Aorta (tissue), 5 donors: ENCODE measurements around the gene NSMF. TPM values are rescaled to one million over a fixed set of nuclear protein-coding genes. Genes with fewer than 3 reads are reported as not detected.
A peak's percentile ranks its signal among the peaks of the same experiment; 100 is the strongest.

Source experiments
- ATAC-seq: fragments of 200-7000 bp; cut with Tn5 transposase; one replicate; pipeline ENCODE4 v1.9.1; 2022; ENCODE audit warnings: moderate library complexity; ENCODE audit not compliant: low FRiP score
- DNase-seq, 2 donors: peaks; one replicate each; pipeline ENCODE4 v3.0.0-alpha.2; 2020
- H3K27ac ChIP-seq, 2 donors: one replicate each; pipeline ENCODE4 v1.5.1; 2013; ENCODE audit warnings: low read length in 2 of 2, mild to moderate bottlenecking in 2 of 2, moderate library complexity in 2 of 2, control low read depth in 1 of 2, inconsistent platforms in 1 of 2, low read depth in 1 of 2
- H3K27me3 ChIP-seq, 2 donors: one replicate each; pipeline ENCODE4 v1.6.1; 2013; ENCODE audit warnings: control low read depth in 1 of 2, low read length in 1 of 2, mild to moderate bottlenecking in 1 of 2, moderate library complexity in 1 of 2; ENCODE audit not compliant: insufficient read depth in 2 of 2, control insufficient read depth in 1 of 2
- H3K36me3 ChIP-seq, 2 donors: one replicate each; pipeline ENCODE4 v1.6.1; 2013; ENCODE audit warnings: control low read depth in 1 of 2, low read length in 1 of 2, mild to moderate bottlenecking in 1 of 2; ENCODE audit not compliant: insufficient read depth in 2 of 2, control insufficient read depth in 1 of 2
- H3K4me1 ChIP-seq, 2 donors: one replicate each; pipeline ENCODE4 v1.6.1; 2013; ENCODE audit warnings: low read length in 2 of 2, control low read depth in 1 of 2, mild to moderate bottlenecking in 1 of 2, moderate library complexity in 1 of 2; ENCODE audit not compliant: insufficient read depth in 2 of 2, control insufficient read depth in 1 of 2
- H3K4me3 ChIP-seq, 2 donors: one replicate each; pipeline ENCODE4 v1.5.1; 2013; ENCODE audit warnings: low read length in 2 of 2, control low read depth in 1 of 2, mild to moderate bottlenecking in 1 of 2
- H3K9me3 ChIP-seq: one replicate; pipeline ENCODE4 v1.6.1; 2013; ENCODE audit warnings: mild to moderate bottlenecking, low read length; ENCODE audit not compliant: control insufficient read depth
- WGBS, 2 donors: extraction: QIAGEN DNeasy Blood & Tissue Kit; methylation state at CpG; one replicate each; pipeline ENCODE4 v1.1.7; 2013; 5-methylcytosine and 5-hydroxymethylcytosine counted together
- intact Hi-C, 2 donors: fragments of 100-400 bp; cut with DNase I; formaldehyde crosslinking; loops; one replicate each; pipeline versions ENCODE4 v1.14.2 to v1.15.0; 2022
- polyA plus RNA-seq, 2 donors: library from polyadenylated mRNA; stranded (reverse); fragments of 200-250 nt; gene quantifications; one replicate each; pipeline ENCODE4 v1.2.3, GENCODE V29; 2013
- total RNA-seq, 2 donors: library from RNA; stranded (reverse); fragmentation: NEBNext Ultra II Directional; extraction: Animal tissue kit (Norgen Biotek cat#: 25700); gene quantifications; one replicate each; pipeline ENCODE4 v1.2.1, GENCODE V29; 2021
- donor health status: healthy with polysubstance abuse.
- donor health status: Bipolar disorder and iron deficiency.
- donor health status: DM: no; HTN: no; CAD: no.
- donor health status: DM: no; HTN: no; CAD: no.
- donor health status: DM: yes; HTN: yes; CAD: no.

NSMF gene
- total and polyA plus RNA-seq, 4 donors: 75.5 to 154 (median 77.5) TPM

GRCh38 chr9:137486545-137487453 is 27.7 kb upstream of the NSMF start:
- H3K36me3 ChIP-seq: no peaks in the 10 kb centered on the region
- intact Hi-C loops: no loop called here
- ATAC-seq: no peak
- H3K4me3 ChIP-seq: no peak overlapping the region
- DNase-seq: peak in 1 of 2 donors; percentile 70
- WGBS, 2 donors: 90 to 92% methylated on average over 35 of the region's 35 CpGs
- H3K27me3 ChIP-seq: no peaks in the 10 kb centered on the region
- H3K4me1 ChIP-seq: no peaks in the 10 kb centered on the region
- no peak overlapping the region for H3K27ac ChIP-seq
- H3K9me3 ChIP-seq: no peaks in the 10 kb centered on the region

GRCh38 chr9:137486141-137486490 is 27.0 kb upstream of the NSMF start:
- H3K9me3 ChIP-seq: no peaks in the 10 kb centered on the region
- H3K27ac ChIP-seq: no peak overlapping the region
- H3K4me3 ChIP-seq: no peak overlapping the region
- no peaks in the 10 kb centered on the region for H3K36me3 ChIP-seq
- no peaks in the 10 kb centered on the region for H3K4me1 ChIP-seq
- intact Hi-C loops: no loop called here
- WGBS, 2 donors: 93 to 94% methylated on average over 15 of the region's 15 CpGs
- ATAC-seq (no peak), DNase-seq (no peak)
- H3K27me3 ChIP-seq: no peaks in the 10 kb centered on the region

DNA sequence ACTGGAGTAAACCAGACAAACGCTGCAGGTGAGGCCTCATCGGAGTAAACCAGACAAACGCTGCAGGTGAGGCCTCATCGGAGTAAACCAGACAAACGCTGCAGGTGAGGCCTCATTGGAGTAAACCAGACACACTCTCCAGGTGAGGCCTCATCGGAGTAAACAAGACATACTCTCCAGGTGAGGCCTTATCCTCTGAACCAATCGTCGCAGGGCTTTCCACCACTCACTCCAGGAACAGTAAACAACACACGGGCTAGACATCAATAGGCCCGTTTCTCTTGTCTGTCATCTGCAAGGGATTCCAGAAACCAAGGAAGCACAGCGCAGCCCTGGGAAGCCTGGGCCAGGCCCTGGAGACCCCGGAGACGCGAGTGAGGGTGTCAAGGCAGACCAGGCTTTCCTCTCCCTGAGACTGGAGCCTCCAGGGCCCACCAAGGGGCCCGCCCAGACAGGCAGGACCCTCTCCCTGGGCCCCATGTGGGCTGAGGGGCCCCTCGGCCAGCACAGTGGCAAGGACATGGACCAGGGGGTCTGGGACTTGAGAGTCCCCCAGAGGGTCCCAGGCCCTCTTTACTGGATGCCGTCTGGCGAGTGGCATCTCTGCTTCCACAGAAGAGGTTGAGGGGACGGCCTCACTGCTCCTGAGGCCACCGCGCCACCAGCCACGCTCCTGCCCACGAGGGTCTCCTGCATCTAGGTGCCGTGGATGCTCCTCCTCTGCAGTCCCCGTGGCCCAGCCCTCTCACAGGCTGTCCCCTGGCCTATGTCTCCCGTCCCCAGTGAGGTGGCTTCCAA is 26.4 kb upstream of the NSMF start:
- WGBS, 2 donors: 92 to 93% methylated on average over 26 of the region's 26 CpGs
- H3K4me1 ChIP-seq: no peaks in the 10 kb centered on the region
- intact Hi-C loops: no loop called here
- H3K9me3 ChIP-seq: no peaks in the 10 kb centered on the region
- H3K27me3 ChIP-seq: no peaks in the 10 kb centered on the region
- H3K27ac ChIP-seq: no peak overlapping the region
- no peaks in the 10 kb centered on the region for H3K36me3 ChIP-seq
- DNase-seq (peak in 1 of 2 donors; percentile 73), ATAC-seq (no peak)
- H3K4me3 ChIP-seq: no peak overlapping the region

DNA sequence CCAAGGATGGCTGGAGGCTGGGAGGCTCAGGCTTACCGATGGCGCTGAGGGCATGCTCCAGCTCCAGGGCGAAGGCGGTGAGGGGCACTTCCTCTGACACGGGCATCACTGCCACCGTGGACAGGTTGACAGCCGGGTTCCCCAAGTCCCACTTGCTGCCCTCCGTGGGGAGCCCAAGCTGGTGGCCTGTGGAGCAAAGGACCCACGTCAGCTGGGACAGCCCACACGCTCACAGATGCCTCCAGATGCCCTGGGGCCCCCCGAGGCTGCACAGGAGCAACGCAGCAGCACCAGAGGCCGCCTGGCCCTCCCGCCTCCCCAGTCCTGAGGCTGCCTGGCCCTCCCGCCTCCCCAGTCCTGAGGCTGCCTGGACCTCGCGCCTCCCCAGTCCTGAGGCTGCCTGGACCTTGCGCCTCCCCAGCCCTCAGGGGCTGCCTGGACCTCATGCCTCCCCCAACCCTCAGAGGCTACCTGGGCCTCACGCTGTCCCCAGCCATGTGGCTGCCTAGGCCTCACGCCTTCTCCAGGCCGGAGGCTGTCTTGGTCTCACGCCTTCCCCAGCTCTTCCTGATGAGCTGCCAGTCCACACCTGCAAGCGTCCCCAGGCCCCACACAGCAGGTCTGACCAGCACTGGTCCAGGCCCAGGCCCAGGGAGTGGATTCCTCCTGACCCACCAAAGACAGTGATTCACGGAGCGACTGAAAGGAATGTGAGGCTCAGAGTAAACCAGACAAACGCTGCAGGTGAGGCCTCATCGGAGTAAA is 25.6 kb upstream of the NSMF start:
- H3K36me3 ChIP-seq: no peaks in the 10 kb centered on the region
- H3K27me3 ChIP-seq: no peaks in the 10 kb centered on the region
- no peak overlapping the region for H3K27ac ChIP-seq
- 93 to 95% methylated on average over 25 to 27 of the region's 27 CpGs for WGBS, 2 donors
- intact Hi-C loops: no loop called here
- no peak for ATAC-seq
- H3K4me1 ChIP-seq: no peaks in the 10 kb centered on the region
- no peaks in the 10 kb centered on the region for H3K9me3 ChIP-seq
- H3K4me3 ChIP-seq: no peak overlapping the region
- DNase-seq: peak in 1 of 2 donors; percentile 70

DNA sequence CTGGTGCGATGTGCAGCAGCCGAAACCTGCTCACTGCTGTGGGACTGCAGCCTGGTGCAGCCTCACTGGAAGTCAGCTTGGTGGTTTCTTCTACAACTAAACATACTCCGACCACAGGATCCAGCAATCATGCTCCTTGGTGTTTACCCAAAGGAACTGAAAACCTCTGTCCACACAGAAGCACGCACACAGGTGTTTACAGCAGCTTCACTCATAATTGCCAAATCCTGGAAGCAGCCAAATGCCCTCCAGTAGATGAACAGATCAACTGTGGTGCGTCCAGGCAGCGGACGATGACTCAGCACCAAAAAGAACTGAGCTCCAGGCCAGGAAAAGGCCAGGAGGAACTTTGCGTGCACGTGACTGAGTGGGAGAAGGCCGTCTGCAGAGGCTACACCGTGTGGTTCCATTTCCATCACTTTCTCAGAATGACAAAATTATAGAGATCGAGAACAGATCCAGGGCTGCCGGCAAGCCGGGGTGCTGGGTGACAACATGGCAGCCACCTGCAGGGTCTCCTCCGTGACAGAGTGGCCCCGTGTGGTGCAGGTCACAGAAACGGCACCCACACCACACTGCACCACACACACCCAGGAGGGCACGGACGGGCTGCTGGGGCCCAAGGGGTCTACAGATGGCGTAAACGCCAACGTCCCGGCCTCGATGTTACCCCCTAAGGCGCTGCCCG is 23.1 kb upstream of the NSMF start:
- DNase-seq (peak; percentile 76 to 85), ATAC-seq (peak; percentile 41)
- no peak overlapping the region for H3K27ac ChIP-seq
- no peak overlapping the region for H3K4me3 ChIP-seq
- no peaks in the 10 kb centered on the region for H3K4me1 ChIP-seq
- H3K27me3 ChIP-seq: no peaks in the 10 kb centered on the region
- intact Hi-C loops: no loop called here
- 70 to 75% methylated on average over 26 of the region's 26 CpGs for WGBS, 2 donors
- H3K9me3 ChIP-seq: no peaks in the 10 kb centered on the region
- no peaks in the 10 kb centered on the region for H3K36me3 ChIP-seq

GRCh38 chr9:137480686-137481683 is 21.9 kb upstream of the NSMF start:
- intact Hi-C loops: no loop called here
- DNase-seq: peak in 1 of 2 donors; percentile 72
- Histone ChIP-seq H3K4me3 (no peak overlapping the region), H3K36me3 (no peaks in the 10 kb centered on the region), H3K27ac (no peak overlapping the region), H3K9me3 (peaks cover 2% of the 10 kb centered on the region), H3K4me1 (no peaks in the 10 kb centered on the region), H3K27me3 (no peaks in the 10 kb centered on the region)
- ATAC-seq: no peak
- 94% methylated on average over 36 to 38 of the region's 38 CpGs for WGBS, 2 donors

- DNase-seq (peak in 1 of 2 donors; percentile 54), ATAC-seq (no peak)
- Histone ChIP-seq H3K36me3 (no peaks in the 10 kb centered on the region), H3K27ac (no peak overlapping the region), H3K27me3 (no peaks in the 10 kb centered on the region), H3K4me3 (no peak overlapping the region), H3K4me1 (no peaks in the 10 kb centered on the region), H3K9me3 (peaks cover 2% of the 10 kb centered on the region)
- intact Hi-C loops: no loop called here
- 92 to 93% methylated on average over 32 of the region's 32 CpGs for WGBS, 2 donors
These were observed 21.0 kb upstream of the NSMF start for GRCh38 chr9:137479892-137480685.
